NCI-H128 (cell line): ENCODE measurements around the gene WNT6.
"Not testable (repeated sequence)": the region's sequence is repeated elsewhere in the genome, so short reads cannot be mapped to it uniquely, and the experiment has no call there.

Source experiments
- DNase-seq: peaks from one replicate; lab custom pipeline; 2025; ENCODE audit not compliant: unreplicated experiment; lab: John Stamatoyannopoulos, UW

Gene WNT6

GRCh38 chr2:218830526-218831306 lies 28.9 kb upstream of the WNT6 start:
- DNase-seq = no peak

DNA sequence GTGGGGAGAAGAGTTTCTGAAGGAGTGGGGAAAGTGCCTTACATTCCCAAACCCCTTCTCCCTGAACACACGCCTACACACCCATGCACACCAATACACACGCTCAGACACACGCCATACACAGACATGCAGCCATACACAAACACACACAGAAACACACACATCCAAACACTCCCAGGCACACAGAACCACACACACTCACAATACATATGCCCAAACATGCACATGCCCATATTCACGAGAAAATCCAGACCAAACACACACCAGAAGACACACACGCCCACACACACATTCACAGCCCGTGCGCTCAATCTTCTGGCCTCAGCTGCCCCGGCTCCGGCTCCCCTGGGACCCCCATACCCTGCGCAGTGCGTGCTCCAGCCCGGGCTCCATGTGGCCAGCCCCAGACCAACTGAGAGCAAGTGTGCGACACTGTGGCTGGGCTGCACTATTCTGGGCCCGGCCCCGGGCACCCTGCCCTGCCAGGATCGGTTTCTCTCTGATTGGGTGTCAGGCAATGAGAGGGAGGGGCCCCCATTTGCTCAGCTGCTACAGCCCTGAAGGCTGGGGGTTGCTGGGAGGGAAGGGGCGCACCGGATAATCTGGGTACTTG lies 28.1 kb upstream of the WNT6 start, which contains the start of gene PRKAG3:
Gene PRKAG3, minus strand, starts transcription at position 426 of the 613 bp plus-strand sequence.
- DNase-seq = no peak

- no peak for DNase-seq
These were observed 27.5 kb upstream of the WNT6 start for GRCh38 chr2:218832081-218832480.

- no peak for DNase-seq
These were observed 27.1 kb upstream of the WNT6 start for GRCh38 chr2:218832520-218832919.

DNA sequence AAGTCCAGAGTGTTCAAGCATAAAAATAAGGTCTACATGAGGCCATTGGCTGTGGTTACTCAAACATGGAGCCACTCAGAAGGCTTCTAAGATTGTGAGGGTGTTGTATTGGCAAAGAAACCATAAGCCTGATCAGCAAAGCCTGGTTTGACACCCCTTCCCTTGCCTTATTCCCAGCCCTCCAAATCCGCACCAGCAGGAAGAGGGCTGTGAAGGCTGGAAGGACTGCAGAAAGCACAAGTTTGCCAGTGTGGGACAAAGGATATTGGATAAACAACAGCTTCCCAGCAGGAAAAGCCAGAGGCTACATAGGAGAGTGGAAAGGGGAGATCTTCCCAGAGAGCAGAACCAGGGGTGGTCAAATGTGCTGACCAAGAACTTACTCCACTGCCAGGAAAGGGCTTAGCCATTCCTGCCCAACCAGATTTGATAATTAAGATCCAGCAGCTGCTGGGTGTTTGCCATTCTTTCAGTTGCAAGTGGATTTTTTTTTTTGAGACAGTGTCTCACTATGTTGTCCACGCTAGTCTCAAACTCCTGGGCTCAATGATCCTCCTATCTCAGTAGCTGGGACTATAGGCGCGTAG lies 26.5 kb upstream of the WNT6 start:
- no peak for DNase-seq

- DNase-seq = no peak
These were observed 24.9 kb upstream of the WNT6 start for GRCh38 chr2:218834685-218835084.

DNA sequence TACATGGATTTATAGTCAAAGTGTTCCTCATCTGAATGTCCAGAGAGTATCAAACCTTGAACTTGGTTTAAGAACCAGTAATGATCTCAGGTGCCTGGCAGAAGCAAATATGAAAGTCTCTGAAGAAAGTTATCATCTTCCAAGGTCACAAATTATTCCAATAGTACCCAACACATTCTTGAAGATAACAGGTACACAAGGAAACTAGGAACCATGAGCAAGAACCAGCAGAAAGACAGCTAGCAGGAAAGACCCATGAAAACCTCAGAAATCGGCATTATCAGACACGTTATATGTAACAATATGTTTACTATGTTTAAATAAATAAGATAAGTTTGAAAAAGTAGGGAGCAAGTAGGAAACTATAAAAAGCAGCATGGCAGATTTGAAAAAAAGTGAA lies 22.1 kb upstream of the WNT6 start:
- DNase-seq = no peak

- no peak for DNase-seq
These were observed 20.2 kb upstream of the WNT6 start for GRCh38 chr2:218839430-218839829.

DNA sequence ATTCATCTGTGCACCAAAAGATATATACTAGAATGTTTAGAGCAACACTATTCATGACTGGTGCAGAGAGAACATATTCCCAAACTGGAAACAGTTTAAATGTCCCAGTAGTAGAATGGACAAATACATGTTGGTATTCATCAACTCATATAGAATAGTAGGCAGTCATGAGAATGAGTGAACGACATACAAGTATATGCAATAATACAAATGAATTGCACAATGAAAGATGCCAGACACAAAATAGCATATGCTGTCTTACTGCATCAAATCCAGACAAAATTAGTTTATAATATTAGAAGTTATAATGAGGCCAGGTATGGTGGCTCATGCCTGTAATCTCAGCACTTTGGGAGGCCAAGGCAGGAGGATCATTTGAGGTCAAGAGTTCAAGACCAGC lies 19.7 kb upstream of the WNT6 start:
- DNase-seq = no peak

DNA sequence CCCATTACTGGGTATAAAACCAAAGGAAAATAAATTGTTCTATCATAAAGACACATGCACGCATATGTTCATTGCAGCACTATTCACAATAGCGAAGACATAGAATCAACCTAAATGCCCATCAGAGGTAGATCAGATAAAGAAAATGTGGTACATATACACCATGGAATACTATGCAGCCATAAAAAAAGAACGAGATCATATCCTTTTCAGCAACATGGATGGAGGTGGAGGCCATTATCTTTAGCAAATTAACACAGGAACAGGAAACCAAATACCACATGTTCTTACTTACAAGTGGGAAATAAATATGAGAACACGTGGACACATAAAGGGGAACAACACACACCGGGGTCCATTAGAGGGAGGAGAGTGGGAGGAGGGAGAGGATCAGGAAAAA lies 15.3 kb upstream of the WNT6 start:
- DNase-seq = not testable (repeated sequence)

DNA sequence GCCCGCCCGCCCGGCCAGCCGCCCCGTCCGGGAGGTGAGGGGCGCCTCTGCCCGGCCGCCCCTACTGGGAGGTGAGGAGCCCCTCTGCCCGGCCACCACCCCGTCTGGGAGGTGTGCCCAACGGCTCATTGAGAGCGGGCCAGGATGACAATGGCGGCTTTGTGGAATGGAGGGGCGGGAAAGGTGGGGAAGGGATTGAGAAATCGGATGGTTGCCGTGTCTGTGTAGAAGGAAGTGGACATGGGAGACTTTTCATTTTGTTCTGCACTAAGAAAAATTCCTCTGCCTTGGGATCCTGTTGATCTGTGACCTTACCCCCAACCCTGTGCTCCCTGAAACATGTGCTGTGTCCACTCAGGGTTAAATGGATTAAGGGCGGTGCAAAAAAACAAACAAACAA lies 12.6 kb upstream of the WNT6 start:
- not testable (repeated sequence) for DNase-seq

DNA sequence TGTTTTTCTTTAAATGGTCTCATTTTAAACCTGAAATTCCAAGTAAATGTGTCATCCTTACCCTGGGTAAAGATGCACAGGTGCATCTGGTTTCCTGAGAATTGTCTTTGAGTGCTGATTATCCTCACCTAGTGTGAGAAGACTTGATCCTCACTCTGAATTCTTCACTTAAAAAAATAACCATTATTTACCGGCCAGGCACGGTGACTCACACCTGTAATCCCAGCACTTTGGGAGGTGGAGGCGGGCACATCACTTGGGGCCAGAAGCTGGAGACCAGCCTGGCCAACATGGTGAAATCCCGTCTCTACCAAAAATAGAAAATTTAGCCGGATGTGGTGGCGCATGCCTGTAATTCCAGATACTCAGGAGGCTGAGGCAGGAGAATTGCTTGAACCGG lies 9.9 kb upstream of the WNT6 start:
- DNase-seq = no peak

DNA sequence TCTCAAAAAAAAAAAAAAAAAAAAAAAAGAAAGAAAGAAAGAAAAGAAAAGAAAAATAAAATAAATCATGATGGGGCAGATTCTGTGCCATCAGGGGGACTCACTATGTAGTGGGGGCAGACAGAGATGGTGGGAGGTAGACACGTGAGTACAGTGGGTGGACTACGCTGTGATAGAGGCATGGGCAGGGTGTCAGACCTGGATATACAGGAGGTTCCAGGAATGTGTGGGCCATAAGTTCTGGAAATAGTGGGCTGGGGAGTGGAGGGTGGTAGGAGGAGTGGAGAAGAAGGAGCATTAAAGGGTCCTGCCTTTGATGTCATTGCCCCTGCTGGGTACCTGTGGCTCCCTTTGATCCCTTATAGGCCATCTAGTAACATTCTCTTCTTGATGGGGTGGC lies 8.8 kb upstream of the WNT6 start:
- no peak for DNase-seq

- no peak for DNase-seq
These were observed 8.3 kb upstream of the WNT6 start for GRCh38 chr2:218851286-218851685.

- DNase-seq = peak; percentile 11
These were observed 6.5 kb upstream of the WNT6 start for GRCh38 chr2:218852911-218853667.

DNA sequence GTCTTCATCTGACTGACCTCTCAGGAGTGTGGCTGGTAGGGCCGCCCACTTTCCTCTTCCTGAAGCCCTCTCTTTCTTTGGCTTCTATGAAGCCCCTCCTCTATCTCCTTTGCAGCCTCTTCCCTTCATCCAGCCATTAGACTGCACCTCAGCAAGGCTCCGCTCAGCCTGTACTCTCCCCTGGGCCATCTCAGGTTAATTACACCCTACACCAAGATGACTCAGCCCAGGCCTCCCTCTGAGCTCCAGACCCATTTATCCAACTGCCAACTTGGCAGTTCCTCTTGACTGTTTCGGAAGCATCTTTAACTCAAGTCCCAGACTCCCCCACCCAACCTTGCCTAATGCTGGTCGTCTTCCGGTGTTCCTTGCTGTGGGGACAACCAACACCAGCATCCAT lies 5.8 kb upstream of the WNT6 start:
- DNase-seq = no peak

DNA sequence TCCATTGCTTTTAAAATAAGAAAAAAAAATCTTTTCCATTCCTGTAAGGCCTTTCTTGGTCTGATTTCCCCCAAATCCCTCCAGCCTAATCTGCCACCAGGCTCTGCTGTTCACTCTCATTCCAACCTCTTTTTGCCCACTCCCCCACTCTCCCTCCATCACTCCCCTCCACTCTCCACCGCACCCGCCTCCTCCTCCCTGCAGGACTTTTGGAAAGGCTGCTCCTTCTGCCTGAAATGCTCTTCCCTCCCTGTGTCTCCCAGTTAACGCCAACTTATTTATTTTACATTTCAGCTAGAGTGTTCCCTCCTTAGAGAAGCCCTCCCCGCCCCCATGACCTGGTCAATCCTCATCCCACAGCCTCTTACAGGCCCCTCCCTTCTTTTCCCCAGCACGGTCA lies 4.7 kb upstream of the WNT6 start:
- DNase-seq = no peak

DNA sequence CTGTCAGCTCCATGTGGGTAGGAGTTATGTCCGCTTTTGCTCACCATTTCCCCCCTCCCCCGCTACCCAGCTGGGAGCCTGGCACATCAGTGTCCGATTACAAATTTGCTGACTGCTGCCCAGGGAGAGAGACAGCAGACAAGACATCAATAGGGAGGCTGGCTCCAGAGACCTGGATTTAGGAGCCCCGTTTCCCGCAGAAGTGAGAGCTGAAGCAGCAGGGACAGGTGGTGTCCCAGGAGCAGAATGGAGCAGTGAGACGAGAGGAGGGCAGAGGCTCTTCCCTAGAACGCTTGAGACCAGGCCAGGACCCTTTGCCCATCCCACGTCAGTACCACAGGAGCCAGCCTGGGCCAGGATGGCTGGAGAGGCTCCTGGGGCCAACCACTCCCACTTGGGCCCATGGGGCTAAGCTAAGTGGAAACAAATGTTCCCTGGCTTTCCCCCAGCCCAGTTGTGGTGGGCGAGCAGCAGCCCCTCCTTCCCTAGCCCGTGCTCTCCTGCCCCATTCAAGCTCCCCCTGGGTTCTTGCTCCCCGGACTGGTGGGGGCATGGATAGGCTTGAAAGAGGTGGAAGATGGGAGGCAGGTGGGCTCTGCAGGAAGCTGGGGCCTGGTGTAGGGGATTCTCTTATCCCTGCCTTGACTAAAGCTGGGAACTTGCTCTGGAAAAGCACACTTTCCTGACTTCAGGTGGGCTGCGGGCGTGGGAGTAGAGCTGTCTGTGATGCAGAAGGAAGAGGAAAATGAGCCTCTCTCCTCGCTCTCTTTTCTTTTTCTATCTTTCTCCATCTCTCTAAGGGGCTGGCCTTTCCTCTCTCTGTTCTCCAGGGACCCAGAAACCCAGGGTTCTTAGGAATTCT lies 4.1 kb upstream of the WNT6 start:
- no peak for DNase-seq

GRCh38 chr2:218856167-218856895 lies 3.3 kb upstream of the WNT6 start:
- DNase-seq = no peak

- DNase-seq = no peak
These were observed 2.7 kb upstream of the WNT6 start for GRCh38 chr2:218856896-218857243.
